Measurements from ENCODE around the gene EPGN.

GRCh38 chr4:74316397-74316796 lies 8.1 kb downstream of the EPGN start:
- TF ChIP-seq CTCF (conservative IDR thresholded peaks at IDR 0.05; ENCODE audit: low read length), result no peak
- no peak for TF ChIP-seq EZH2phosphoT487 (IDR thresholded peaks at IDR 0.05; ENCODE audit: borderline replicate concordance, low read depth, low read length)

Measured in OCI-LY7 (cell line).